ENCODE measurements around the gene ZEB2. TPM values are rescaled to one million over a fixed set of nuclear protein-coding genes. Genes with fewer than 3 reads are reported as not detected.

ZEB2 gene
- total and polyA plus RNA-seq, 2 donors (not counting 3 experiments of a cell fraction or from before 2014, with no cell fraction given), result 17.9 to 49.6 TPM

GRCh38 chr2:144530596-144530995 is 10.7 kb upstream of the ZEB2 start:
- no peak for TF ChIP-seq MYC (IDR thresholded peaks at IDR 0.05; ENCODE audit: low read depth, low read length)
- no peak for TF ChIP-seq CTCF (IDR thresholded peaks at IDR 0.05; ENCODE audit: extremely low read depth in 1 of 2, insufficient read depth in 1 of 2, low read depth in 1 of 2, low read length in 2 of 2)
- no peak for TF ChIP-seq GATA2 (IDR thresholded peaks at IDR 0.05; ENCODE audit: insufficient read depth, insufficient read length, low read depth, low read length)
- TF ChIP-seq POLR2AphosphoS5 (IDR thresholded peaks at IDR 0.05; ENCODE audit: insufficient read depth, low read depth, low read length), result no peak
- TF ChIP-seq EZH2 (IDR thresholded peaks at IDR 0.05; ENCODE audit: borderline replicate concordance, low read depth, low read length, severe bottlenecking), result no peak
- no peak for TF ChIP-seq POLR2A (IDR thresholded peaks at IDR 0.05; ENCODE audit: low read depth, low read length)
- TF ChIP-seq FOS (IDR thresholded peaks at IDR 0.05; ENCODE audit: borderline replicate concordance, insufficient read depth, low read length), result no peak
- no peak for TF ChIP-seq JUN (IDR thresholded peaks at IDR 0.05; ENCODE audit: borderline replicate concordance, insufficient read depth, insufficient read length, low read depth)
- no peak for TF ChIP-seq MAX (IDR thresholded peaks at IDR 0.05; ENCODE audit: insufficient read depth, insufficient read length)
- DNase-seq (ENCODE audit: low read depth, low spot score), result no peak
- H3K4me2 ChIP-seq (ENCODE audit: insufficient read depth, low read length), result no peak overlapping the region
- H3K27me3 ChIP-seq (ENCODE audit: control insufficient read depth in 2 of 2, insufficient read depth in 2 of 2, low read length in 2 of 2), result no peaks in the 10 kb centered on the region
- H3K27ac ChIP-seq (ENCODE audit: insufficient read depth, low read depth, low read length), result no peak overlapping the region
- H3K36me3 ChIP-seq (ENCODE audit: control insufficient read depth in 2 of 2, extremely low read depth in 1 of 2, insufficient read depth in 2 of 2, low read length in 2 of 2), result no peaks in the 10 kb centered on the region
- no peaks in the 10 kb centered on the region for H3K9me3 ChIP-seq (replicated peaks; ENCODE audit: control insufficient read depth, insufficient read depth, low read length)
- no peak overlapping the region for H3K9ac ChIP-seq (replicated peaks; ENCODE audit: extremely low read depth, insufficient read depth, low read length)
- no peaks in the 10 kb centered on the region for H4K20me1 ChIP-seq (replicated peaks; ENCODE audit: control insufficient read depth, extremely low read depth, insufficient read depth, low read length)
- H3K4me3 ChIP-seq (replicated peaks in 1 of 3; ENCODE audit: insufficient read depth in 1 of 3, low read depth in 1 of 3, low read length in 3 of 3), result no peak overlapping the region
- H3K79me2 ChIP-seq (ENCODE audit: control insufficient read depth, insufficient read depth, low read length), result no peaks in the 10 kb centered on the region
- FAIRE-seq, result no peak
- POLR2A ChIA-PET, result interaction anchor here (0.6 kb wide), 1 partner anchor 1015 kb away, joined by 3 read pairs; no protein-coding TSS in a partner anchor
- intact Hi-C loops (cut with micrococcal nuclease), result no loop called here
- H3K9me1 ChIP-seq (replicated peaks; ENCODE audit: control insufficient read depth, extremely low read depth, insufficient read depth, low read length), result peaks cover 3% of the 10 kb centered on the region
- H2AFZ ChIP-seq (ENCODE audit: low read depth, low read length), result no peak overlapping the region
- dilution Hi-C loops (cut with MboI; ENCODE audit: extremely low pct_ligation_motif_present, low sequenced_read_pairs), result no loop called here
- H3K4me1 ChIP-seq (ENCODE audit: control insufficient read depth, extremely low read depth, insufficient read depth, low read length), result no peaks in the 10 kb centered on the region
- CTCF ChIA-PET, result interaction anchor here (1.1 kb wide), 1 partner anchor 9 kb away, joined by 4 read pairs; no protein-coding TSS in a partner anchor
- BruUV-seq (replicated peaks), result no TSS peak

All from endothelial cell of umbilical vein (primary cell).